GM18868 (cell line): ENCODE results near the gene SAP30.

Experiments used
- ATAC-seq: cut with Tn5 transposase; IDR thresholded peaks from one replicate; pipeline ENCODE4 v1.9.1; 2021; ENCODE audit warnings: mild to moderate bottlenecking, moderate library complexity; ENCODE audit not compliant: unreplicated experiment

The SAP30 gene

DNA sequence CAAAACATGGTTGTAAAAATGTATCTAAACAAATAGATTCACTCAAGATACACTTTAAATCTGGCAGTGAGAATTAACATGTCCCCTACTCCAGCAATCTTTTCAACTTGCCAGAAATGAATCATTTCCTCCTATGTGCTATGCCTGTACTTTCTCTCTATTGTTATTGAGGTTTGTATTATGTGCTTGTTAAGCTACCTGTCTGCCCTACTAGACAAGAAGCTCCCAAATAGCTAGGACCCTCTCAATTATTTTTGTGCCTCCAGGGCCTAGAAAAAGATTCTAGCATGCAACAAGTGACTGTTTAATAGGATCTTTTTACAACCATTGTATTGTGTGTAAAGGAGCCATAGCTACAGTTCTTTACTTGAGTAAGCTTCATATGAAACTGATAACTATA is 3.5 kb upstream of the SAP30 start:
- ATAC-seq, result peak; percentile 27

DNA sequence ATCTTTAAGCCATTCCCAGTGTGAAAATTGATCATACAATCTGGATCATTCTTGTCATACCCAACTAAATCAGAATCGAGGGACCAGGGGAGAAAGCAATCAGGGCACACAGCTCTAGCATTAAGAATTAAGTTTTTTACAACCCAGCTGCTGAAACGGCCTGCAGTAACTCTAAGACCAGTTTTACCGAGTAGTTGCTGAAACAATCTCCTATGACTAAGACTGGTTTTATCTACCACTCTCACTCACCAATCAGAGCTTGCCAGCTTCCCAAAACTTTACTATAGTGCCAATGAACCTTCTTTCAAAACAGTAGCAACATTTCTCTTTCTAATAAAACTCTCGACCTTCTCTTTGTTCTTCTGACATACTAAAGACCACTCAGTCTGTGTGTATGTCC is 2.8 kb upstream of the SAP30 start:
- no peak for ATAC-seq

DNA sequence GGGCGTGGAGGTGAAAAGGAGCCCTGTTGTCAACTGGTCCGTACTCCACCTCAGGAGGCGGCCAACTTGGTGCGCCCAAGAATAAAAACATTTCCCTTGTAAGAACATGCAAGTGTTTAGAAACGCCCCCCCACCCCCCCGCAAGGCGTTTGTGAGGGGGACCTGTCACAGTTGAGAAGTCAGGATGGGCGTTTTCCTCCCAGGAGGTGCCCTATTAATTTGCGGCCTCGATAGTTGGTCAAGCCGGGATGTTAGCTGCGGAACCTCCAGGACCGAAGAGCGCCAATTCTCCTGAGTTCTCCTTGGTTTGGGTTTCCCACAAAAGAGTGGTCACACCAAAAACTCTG is 651 bp upstream of the SAP30 start:
- peak; percentile 2 for ATAC-seq

DNA sequence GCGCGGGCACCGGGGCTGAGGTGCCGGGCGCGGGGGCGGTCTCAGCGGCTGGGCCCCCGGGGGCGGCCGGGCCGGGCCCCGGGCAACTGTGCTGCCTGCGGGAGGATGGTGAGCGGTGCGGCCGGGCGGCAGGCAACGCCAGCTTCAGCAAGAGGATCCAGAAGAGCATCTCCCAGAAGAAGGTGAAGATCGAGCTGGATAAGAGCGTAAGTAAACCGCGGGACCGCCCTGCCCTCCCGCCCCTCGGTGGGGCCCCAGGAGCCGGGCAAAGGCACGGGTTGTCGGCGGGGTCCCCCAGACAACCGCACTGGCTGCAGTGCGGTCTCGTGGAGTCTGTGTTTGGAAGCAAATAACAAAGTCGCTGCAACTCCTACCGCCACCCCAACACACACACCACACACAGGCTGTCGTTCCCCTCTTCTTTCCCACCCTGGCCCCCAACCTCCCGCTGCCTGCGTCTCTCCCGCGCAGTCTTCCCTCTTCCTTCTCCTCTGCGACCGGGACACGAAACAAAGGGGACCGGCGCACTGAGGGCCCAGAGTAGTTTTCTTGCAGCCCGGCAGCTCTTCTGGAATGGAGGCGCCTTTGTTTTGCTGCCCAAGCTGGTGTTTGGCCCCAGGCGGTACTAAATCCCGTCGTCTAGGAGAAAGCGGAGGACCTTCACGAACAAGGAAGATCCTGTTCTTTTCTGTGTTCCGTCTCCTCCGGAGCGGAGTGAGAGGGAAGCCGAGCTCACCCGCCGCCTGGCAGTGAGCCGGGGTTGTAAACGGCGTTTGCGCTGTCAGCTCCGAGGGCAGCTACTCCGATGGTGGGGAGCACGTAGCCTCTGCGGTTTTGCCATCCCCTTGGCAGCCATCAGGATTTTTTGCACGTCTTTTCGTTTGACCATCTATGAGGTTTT is 788 bp downstream of the SAP30 start:
- ATAC-seq, result peak; percentile 14

- ATAC-seq, result no peak
Observed at GRCh38 chr4:173374588-173374987, 3.8 kb downstream of the SAP30 start.

- ATAC-seq, result no peak
Observed at GRCh38 chr4:173379929-173380328, 9.2 kb downstream of the SAP30 start.

- ATAC-seq, result peak; percentile 68
Observed at GRCh38 chr4:173380987-173381386, 10.2 kb downstream of the SAP30 start.

DNA sequence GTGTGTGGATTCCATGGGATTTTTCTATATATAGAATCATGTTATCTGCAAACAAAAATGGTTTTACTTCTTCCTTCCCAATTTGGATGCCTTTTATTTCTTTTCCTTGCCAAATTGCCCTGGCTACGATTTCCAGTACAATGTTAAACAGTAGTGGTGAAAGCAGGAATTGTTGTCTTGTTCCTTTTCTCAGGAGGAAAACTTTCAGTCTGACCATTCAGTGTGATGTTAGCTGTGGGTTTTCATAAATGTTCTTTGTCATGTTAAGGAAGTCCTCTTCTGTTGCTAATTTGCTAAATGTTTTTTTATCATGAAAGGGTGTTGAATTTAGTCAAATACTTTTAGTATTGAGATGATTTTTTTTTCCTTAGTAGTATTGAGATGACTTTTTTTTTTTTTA is 10.9 kb downstream of the SAP30 start:
- no peak for ATAC-seq

GRCh38 chr4:173382349-173382748 is 11.6 kb downstream of the SAP30 start:
- ATAC-seq, result no peak

GRCh38 chr4:173386751-173387150 is 16.0 kb downstream of the SAP30 start:
- ATAC-seq, result no peak

- no peak for ATAC-seq
Observed at GRCh38 chr4:173391701-173392100, 20.9 kb downstream of the SAP30 start.

- ATAC-seq, result no peak
Observed at GRCh38 chr4:173397604-173398003, 26.9 kb downstream of the SAP30 start.

GRCh38 chr4:173398220-173398619 is 27.5 kb downstream of the SAP30 start:
- no peak for ATAC-seq

GRCh38 chr4:173398779-173399415 is 28.1 kb downstream of the SAP30 start, which contains the start of gene SCRG1:
Gene SCRG1, minus strand, starts transcription at chr4:173399116. Its CDS starts 7,702 bp downstream, at chr4:173391414.
- ATAC-seq, result no peak

DNA sequence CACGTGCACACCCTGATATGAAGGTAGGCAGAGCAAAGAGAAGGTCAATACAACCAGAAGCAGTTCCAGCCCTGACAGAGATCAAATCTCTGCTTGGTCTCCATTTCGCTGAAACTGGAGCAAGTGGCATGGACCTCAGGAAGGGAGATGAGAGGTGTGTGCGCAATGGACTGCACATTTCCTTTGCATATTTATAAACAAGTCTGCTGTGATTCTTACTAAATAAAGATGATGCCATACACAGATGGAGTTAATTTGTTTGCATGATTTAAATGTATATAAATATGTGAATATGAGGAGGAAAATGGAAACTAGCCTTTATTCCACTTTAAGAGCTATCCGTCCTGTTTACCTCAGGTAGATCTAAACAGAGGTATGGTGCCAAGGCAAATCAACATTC is 30.3 kb downstream of the SAP30 start:
- no peak for ATAC-seq

DNA sequence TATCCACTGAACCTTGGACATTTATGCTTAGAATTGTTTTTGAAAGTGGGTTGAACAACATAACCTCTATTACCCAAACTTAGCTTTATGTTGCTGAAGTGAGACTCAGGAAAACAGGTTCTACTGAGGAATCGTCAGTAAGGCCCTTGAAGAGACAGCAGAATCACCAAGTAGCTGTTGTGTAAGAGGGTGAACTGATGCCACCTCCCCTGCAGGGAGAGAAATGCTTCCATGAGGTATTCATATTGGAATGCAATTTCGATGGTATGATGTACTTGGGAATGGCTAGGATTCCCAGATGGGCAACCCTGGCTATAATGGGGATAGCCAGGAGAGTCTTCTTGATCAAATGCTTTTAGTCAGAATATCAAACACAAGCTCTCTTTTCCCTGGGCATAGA is 32.3 kb downstream of the SAP30 start:
- no peak for ATAC-seq

- no peak for ATAC-seq
Observed at GRCh38 chr4:173404296-173404865, 33.6 kb downstream of the SAP30 start.

- peak; percentile 86 for ATAC-seq
Observed at GRCh38 chr4:173405840-173406606, 35.3 kb downstream of the SAP30 start.

- ATAC-seq, result no peak
Observed at GRCh38 chr4:173410079-173410478, 39.3 kb downstream of the SAP30 start.

- ATAC-seq, result no peak
Observed at GRCh38 chr4:173411106-173411693, 40.4 kb downstream of the SAP30 start.

- no peak for ATAC-seq
Observed at GRCh38 chr4:173413036-173413435, 42.3 kb downstream of the SAP30 start.
